GM19240 (cell line): ENCODE data around the gene LMAN2.
"Not testable (repeated sequence)": the region's sequence is repeated elsewhere in the genome, so short reads cannot be mapped to it uniquely, and the experiment has no call there.

Experiments
- DNase-seq: peaks from one replicate; pipeline ENCODE4 v3.0.0; 2011; ENCODE audit warnings: low spot score; ENCODE audit not compliant: insufficient read length

Gene LMAN2

GRCh38 chr5:177378884-177379883, 27.7 kb upstream of the LMAN2 start:
- no peak for DNase-seq

DNA sequence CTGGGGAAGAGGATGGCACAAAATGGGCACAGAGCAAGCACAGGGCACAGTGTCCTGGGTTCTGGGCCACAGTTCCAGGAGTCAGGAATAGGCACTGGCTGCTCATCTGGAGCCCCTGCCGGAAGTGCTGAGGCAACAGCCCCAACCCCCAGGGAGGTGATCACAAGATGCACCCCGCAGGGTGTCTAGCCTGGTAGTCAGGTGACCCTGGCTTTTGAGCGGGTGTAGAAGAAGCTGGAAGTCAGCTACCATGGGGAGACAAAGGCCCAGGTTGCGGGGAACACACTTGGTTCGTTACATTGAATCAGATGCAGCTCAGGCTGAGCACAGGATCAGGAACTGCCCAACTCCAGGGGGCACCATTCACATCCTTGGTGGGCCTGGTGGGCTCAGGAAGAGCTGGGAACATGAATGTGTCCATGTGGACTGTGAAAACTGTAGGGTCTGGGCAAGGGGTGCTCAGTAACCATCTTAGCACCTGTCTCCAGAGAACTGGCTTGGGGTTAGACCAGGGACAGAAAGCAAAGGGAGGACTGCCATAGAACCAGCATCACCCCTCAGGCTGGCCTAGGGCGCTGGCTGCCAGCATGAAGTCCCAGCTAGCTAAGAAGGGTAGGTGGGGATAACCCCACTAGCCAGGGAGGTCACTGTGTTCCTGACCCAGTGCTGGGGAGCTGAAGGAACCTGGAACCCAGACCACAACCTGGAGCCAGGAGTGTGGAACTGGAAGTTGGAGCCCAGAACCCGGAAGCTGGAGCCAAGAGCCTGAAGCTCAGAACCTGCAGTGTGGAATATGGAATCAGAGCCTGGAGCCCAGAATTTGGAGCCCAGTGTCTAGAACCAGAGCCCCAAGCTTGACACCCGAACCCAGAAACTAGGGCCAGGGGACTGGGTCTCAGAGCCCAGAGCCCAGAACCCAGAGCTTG, 26.6 kb upstream of the LMAN2 start:
- DNase-seq: no peak

GRCh38 chr5:177376107-177376506, 24.6 kb upstream of the LMAN2 start:
- DNase-seq: no peak

- DNase-seq: not testable (repeated sequence)
Observed at GRCh38 chr5:177375516-177375915, 24.0 kb upstream of the LMAN2 start.

GRCh38 chr5:177374211-177374610, 22.7 kb upstream of the LMAN2 start:
- DNase-seq: no peak

DNA sequence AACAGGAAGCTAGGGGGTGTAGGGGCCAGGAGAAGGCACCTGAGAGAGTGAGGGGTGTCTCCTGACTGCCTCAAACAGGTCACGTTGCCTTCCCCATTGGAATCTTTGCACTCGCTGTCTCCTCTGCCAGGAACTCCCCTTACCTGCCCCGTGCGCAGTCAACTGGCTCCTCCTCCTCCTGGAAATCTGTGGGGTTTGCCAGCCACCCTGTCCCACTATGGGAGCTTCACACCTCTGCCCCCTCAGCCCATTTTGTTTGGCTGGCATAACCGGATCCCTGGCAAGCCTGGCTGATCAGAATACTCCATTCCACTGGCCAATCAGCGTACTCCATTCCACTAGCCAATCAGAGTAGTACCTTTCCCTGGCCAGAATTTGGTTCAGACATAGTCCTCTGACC, 22.3 kb upstream of the LMAN2 start:
- no peak for DNase-seq

DNA sequence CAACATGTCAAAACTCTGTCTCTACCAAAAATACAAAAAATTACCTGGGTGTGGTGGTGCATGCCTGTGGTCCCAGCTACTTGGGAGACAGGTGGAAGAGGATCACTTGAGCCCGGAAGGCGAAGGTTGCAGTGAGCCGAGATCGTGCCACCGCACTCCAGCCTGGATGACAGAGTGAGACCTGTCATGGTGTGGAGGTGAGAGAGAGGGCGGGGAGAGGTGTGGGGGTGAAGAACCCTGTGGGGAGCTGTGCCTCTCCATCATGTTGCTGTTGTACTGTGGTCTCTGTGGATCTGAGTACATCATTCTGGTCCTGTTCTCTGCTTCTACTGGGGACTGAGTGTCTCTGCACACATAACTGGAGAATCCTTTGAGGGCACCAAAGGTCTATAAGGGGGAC, 21.4 kb upstream of the LMAN2 start:
- DNase-seq: no peak

- DNase-seq: no peak
Observed at GRCh38 chr5:177372034-177372896, 20.8 kb upstream of the LMAN2 start.

DNA sequence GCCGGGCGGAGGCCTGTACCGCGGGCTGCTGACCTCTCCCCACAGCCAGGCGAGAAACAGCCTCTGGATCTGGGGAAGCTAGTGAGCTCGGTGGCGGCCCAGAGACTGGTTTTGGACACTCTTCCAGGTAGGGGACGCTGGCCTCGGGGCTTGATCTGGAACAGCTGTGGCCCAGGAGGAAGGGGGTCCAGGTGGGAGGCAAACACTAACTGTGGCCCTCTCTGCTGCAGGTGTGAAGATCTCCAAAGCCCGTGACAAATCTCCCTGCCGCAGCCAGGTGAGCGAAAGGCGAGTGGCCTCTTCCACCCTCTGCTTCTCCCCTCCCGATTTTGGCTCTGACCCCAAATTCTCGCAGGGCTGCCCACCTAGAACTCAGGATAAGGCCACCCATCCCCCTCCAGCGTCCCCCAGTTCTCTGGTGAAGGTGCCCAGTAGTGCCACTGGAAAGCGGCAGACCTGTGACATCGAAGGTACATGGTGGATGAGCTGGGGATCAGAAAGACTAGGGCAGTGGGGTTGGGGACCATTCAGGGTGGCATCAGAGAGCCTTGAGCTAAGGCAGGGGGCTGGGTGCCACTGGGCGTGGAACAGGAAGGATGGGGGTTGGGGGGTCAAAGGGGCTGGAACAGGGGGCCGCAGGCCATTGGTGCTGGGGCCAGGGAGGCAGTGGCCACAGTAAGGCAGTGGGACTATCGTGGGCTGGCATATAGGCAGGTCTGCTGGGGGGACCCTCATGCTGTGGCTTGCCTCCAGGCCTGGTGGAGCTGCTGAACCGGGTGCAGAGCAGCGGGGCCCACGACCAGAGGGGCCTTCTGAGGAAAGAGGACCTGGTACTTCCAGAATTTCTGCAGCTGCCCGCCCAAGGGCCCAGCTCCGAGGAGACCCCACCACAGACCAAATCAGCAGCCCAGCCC, 19.9 kb upstream of the LMAN2 start:
- DNase-seq: no peak

DNA sequence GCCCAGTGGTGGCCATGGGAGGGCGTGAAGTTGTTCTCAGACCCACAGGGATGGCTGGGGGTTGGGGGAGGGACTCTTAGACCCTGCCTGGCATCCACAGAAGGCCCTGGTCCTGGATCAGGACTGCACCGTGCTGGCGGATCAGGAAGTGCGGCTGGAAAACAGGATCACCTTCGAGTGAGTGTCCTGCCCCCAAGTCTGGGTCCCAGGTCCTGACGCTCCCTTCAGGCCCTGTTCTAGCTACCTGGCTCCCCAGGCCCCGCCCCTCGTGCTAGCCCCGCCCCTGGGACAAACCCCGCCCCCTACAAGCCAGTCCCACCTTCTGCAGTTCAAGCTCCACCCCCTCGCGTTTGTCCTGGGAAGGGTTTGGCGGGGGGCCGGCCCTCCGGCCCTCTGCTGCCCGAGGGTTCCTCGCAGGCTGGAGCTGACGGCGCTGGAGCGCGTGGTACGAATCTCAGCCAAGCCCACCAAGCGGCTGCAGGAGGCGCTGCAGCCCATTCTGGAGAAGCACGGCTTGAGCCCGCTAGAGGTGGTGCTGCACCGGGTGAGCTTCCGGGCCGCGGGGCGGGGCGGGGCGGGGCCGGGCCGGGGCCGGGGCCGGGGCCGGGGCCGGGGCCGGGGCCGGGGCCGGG, 19.1 kb upstream of the LMAN2 start:
- peak; percentile 80 for DNase-seq

- DNase-seq: no peak
Observed at GRCh38 chr5:177369645-177370440, 18.4 kb upstream of the LMAN2 start.

- no peak for DNase-seq
Observed at GRCh38 chr5:177368869-177369644, 17.6 kb upstream of the LMAN2 start.

- DNase-seq: no peak
Observed at GRCh38 chr5:177367981-177368868, 16.8 kb upstream of the LMAN2 start.

DNA sequence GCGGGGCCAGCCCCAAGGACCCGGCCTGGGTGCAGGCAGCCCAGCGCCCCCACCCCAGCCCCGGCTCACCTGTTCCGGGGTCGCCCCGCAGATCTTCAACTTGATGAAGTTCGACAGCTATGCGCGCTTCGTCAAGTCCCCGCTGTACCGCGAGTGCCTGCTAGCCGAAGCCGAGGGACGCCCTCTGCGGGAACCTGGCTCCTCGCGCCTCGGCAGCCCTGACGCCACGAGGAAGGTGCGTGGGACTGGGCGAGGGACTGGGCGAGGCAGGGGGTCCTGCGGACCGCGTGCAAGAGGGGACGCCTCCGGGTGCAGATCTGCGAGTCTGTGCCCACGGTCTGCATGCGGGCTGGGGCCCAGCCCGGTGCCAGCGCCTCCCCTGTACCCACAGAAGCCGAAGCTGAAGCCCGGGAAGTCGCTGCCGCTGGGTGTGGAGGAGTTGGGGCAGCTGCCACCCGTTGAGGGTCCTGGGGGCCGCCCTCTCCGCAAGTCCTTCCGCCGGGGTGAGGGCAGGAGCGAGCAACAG, 15.9 kb upstream of the LMAN2 start:
- DNase-seq: no peak

- no peak for DNase-seq
Observed at GRCh38 chr5:177366528-177367322, 15.3 kb upstream of the LMAN2 start.
